Stimulated activated CD4-positive, alpha-beta T cell treated with anti-CD3 and anti-CD28 coated beads, TNF-alpha, amount 100 ng/mL, for 48 hours (primary cell): ENCODE data around the gene TMEM247.

Experiments used
- DNase-seq, 3 donors: peaks; one replicate each; pipeline ENCODE4 v3.0.0-alpha.2; 2020; ENCODE audit warnings: low read depth in 3 of 3

Gene TMEM247

GRCh38 chr2:46489423-46490174 is 10.2 kb downstream of the TMEM247 start:
- no peak for DNase-seq

DNA sequence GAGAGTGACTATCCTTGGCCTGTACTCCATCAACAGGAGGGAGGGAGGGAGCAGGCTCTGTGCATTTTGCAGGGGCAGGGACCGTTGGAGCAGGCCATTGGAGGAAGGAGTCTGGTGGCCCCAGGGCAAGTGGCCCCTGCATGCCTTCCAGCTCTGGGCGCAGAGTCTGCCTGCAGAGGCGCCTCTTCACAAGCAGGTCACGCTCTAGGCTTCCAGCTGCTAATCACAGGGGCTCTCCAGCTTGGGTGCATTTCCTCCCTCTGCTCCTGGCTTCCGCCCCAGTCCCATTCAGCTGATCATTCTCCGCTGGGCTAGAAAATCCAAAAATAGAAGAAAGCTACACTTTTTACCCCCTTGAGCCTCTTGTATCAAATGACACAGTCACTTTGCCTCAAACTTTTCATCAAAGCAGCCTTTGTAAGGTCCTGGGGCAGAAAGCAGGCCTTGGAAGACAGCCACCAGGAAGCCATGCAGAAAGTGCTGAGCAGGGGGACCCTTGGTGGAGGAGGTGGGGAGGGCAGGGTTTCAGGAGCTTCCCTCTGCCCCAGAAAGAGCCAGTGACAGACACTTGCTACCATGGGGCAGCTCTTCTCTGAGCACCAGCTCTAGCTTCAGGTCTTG is 11.3 kb downstream of the TMEM247 start:
- DNase-seq: no peak

- no peak for DNase-seq
These were observed 12.9 kb downstream of the TMEM247 start for GRCh38 chr2:46492301-46492700.

GRCh38 chr2:46493241-46493970 is 14.0 kb downstream of the TMEM247 start:
- DNase-seq: no peak

DNA sequence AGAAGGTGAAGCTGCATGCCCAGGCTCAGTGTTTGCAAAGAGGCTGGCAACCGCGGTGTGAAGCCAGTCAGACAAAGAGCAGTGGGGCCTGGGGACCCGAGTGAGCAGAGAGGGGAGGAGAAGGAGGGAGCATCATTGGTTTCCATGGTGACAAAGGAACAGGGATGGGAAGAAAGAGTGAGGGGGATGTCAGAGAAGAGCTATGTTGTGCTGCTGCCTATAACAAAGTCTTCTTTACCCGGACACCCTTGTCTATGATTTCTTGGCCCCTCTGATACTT is 14.5 kb downstream of the TMEM247 start:
- DNase-seq: no peak

- DNase-seq: no peak
These were observed 15.2 kb downstream of the TMEM247 start for GRCh38 chr2:46494596-46494995.

GRCh38 chr2:46495231-46496030 is 16.1 kb downstream of the TMEM247 start:
- DNase-seq: no peak

DNA sequence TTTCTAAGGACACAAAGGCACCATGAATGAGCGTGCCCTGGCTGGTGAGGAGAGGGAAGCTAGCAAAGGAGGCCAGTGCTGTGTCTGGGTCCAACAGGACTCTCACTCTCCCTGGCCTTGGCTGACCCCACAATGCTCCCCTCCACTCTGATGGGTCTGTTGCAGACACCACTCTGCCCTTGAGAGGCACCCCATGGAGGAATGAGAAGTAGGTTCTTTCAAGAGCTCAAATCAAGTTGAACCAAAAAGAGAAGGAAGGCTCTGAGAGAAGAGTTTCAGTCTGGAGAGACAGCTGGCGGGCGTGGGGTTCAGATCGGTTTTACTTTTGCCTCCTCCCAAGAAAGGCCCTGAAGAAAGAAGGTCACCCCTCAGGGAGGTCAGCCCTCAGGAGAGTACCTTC is 18.4 kb downstream of the TMEM247 start:
- DNase-seq: no peak

DNA sequence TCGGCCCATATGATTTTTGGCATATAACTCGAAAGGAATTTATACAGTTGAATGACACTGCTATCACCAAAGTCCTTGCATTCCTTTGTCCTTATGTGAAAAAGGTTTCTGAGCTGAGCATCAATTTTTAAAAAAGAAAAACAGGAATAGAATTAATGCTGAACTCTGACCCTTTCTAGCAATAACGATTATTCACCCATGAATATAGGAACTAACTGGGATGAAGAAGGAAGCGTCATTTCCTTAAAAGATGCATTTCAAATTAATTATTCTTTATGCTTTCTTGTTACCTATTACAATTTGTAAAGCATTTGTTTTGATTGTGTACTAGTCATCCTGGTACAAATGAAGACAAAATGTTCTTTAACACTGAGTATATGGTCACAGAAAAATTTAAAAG is 19.3 kb downstream of the TMEM247 start:
- no peak for DNase-seq

- DNase-seq: no peak
These were observed 20.0 kb downstream of the TMEM247 start for GRCh38 chr2:46499392-46499785.

- DNase-seq: no peak
These were observed 21.4 kb downstream of the TMEM247 start for GRCh38 chr2:46500801-46501200.

DNA sequence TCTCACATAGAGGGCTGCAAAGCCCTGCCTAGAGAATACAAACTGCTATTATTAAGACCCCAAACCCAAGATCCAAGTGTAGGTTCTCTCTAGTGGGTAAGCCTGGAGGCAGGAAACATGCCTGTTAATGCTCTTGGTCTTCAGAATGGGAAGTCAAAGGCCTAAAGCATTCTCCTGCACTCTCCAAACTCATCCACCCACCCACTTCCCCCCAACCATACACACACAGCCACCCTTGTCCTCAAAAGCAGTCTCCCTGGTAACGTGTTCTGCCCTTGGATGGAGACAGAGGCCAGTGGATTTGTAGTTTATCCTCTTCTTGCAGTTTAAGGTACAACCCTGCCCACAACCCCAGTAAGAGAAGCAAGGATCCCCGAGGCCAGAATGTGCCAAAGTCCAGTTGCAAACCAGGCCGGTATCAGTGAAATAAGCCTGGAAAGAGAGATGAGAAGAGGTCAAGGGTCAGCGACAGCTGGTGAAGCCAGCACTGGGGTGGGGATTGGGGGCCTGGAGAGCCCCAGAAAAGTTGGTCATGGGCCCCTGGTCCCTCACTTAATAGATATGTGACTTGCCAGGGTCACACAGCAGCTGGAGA is 23.0 kb downstream of the TMEM247 start:
- DNase-seq: no peak

- no peak for DNase-seq
These were observed 24.3 kb downstream of the TMEM247 start for GRCh38 chr2:46503686-46504085.

GRCh38 chr2:46504221-46504620 is 24.9 kb downstream of the TMEM247 start:
- no peak for DNase-seq

GRCh38 chr2:46504685-46505471 is 25.5 kb downstream of the TMEM247 start:
- no peak for DNase-seq

DNA sequence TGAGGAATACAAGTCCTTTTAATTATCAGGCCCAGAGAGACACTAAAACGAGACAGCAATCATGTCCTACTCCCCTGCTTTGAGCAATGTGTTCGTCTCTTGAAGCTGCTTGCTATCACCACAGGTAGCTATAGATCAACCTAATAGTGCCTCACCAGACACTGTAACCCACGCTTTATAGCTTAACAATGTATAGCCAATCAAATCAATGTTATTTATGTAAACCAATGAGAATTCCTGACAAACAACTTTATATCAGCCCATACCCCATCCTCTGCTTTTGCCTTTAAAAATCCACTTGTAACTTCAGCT is 26.1 kb downstream of the TMEM247 start:
- no peak for DNase-seq

- no peak for DNase-seq
These were observed 26.9 kb downstream of the TMEM247 start for GRCh38 chr2:46506131-46506706.

DNA sequence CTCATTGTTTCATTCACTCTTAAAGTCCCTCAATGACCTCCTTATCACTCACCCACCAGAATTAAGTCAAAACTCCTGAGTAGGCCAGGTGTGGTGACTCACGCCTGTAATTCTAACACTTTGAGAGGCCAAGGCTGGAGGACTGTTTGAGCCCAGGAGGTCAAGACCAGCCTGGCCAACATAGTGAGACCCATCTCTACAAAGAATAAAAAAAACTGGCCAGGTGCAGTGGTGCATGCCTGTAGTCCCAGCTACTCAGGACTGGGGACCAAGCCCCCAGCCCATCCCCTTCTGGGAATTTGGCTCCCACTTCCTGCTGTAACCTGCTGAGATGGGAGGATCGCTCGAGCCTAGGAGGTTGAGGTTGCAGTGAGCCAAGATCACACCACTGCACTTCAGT is 28.9 kb downstream of the TMEM247 start:
- DNase-seq: no peak

DNA sequence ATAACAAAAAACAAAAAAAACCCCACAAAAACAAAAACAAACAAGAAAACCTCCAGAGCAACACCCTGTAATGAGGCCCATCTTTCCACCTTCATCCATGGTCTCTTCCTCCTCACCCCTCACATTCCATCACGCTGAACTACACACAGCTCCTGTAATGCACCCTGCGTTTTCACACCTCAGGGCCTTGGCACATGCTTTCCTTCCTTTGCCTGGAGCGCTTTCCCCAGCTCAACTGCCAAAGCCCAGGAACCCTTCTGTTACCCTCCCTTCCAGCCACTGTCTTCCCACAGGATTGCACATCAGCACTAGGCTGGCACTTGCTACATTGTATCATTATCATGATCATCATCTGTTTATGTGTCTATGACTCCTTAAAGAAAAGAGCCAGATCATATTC is 29.4 kb downstream of the TMEM247 start:
- DNase-seq: no peak

GRCh38 chr2:46509804-46510203 is 30.4 kb downstream of the TMEM247 start:
- no peak for DNase-seq

GRCh38 chr2:46510598-46511177 is 31.3 kb downstream of the TMEM247 start:
- DNase-seq: no peak
